GM12875 (cell line): Measurements from ENCODE around the gene CLIP3.

Experiments used
- H3K4me3 ChIP-seq: one replicate; pipeline ENCODE4 v1.5.1; 2011; ENCODE audit warnings: low read depth, low read length, control low read depth
- CTCF ChIP-seq: IDR thresholded peaks from 2 replicates; pipeline ENCODE4 v1.5.1; 2011; ENCODE audit warnings: low read depth, mild to moderate bottlenecking, control low read depth, inconsistent platforms, low read length, moderate library complexity, borderline replicate concordance; ENCODE audit not compliant: insufficient read depth

The CLIP3 gene

DNA sequence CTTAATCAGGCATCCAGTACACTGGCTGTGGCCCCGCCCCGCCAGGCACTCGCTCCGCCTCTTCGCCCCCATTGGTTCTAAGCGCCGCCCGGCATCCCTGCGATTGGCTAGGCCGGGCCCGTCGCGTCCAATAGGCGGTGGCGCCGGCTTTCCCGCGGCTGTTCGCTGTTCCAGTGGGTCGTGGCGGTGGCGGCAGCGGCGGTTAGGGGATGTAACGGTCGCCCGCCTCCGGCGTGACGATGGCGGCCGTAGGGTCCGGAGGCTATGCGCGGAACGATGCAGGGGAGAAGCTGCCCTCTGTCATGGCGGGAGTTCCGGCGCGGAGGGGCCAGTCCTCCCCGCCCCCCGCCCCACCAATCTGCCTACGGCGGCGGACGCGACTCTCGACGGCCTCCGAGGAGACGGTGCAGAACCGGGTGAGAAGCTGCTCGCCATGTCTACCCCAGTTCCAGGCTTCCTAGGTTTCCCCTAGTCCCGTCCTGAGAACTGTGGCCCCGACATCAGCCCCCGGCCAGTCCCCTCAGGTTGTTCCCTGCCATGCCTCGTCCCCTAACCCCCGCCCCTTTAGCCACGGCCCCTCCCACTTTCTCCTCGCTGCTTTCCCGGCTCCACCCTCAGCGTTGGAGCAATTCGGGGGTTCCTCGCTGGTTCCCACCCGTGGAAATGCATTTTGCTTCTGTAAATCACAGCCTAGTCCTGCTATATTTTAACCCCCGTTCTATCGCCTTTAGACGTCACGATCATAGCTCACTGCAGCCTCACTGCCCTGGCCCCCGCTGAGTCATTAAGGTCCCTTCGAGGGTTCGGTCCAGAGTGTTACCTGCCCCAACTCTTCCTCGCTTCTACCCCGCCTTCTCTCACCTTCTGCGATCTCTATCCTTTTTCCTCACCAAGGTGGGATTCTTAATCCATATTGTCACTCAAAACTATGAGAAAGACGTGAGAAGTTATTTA lies 22.3 kb upstream of the CLIP3 start, which contains the start of gene WDR62:
WDR62 (plus strand) TSS at position 165 of the 954 bp plus-strand sequence; CDS start at position 240, 75 bp downstream.
- no peak for TF ChIP-seq CTCF

DNA sequence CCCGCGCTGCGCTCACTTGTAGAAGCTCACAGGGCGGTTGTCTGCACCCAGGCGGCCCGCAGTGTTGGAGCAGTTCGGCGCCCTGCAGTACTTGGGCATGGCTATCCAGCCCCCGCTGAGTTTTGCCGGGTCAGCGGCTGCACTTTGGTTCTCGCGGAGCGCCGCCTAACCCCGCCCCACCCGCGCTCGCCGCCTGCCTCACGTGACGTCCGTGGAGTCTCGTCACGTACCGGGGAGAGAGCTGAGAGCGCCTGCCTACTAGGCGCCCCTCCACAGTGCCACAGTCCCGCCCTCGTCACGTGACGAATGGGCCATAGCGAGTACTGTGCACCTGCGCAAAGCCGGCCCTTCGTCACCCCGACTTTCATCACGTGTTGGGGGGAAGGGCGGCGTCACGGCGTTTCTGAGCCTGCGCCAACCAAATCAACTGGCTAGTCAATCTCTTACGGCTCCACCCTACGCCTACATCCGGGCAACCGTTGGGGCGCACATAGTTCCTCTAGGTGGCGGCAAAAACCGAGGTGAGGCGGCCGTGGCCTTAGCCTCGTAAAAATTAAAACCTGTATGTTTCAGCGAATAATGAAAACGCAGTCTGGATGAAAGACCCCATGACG lies 21.6 kb upstream of the CLIP3 start, which contains the start of gene THAP8:
THAP8 (minus strand) TSS at position 167 of the 614 bp plus-strand sequence; CDS start at position 99, 68 bp downstream.
- H3K4me3 ChIP-seq, result peak within 1 kb of the TSS; percentile 86
- peak; percentile 52; the same call in 1 of the 2 replicates for TF ChIP-seq CTCF

More for the DNA sequence above, 22.3 kb upstream of the CLIP3 start, which contains the start of gene WDR62:
- peak within 1 kb of the TSS; percentile 86 for H3K4me3 ChIP-seq

DNA sequence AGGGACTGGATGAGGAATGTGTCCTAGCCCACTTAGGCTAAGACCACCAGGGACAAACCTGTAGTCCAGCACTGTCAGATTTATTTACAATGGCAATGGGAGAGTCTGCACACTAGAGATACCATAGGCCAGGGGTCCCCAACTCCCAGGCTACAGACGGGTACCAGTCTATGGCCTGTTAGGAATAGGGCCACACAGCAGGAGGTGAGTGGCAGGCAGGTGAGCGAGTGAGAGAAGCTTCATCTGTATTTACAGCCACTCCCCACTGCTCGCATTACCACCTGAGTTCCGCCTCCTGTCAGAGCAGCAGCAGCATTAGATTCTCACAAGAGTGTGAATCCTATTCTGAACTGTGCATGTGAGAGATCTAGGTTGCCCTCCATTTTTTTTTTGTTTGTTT lies 19.0 kb upstream of the CLIP3 start:
- TF ChIP-seq CTCF, result no peak
- H3K4me3 ChIP-seq, result no peak overlapping the region

DNA sequence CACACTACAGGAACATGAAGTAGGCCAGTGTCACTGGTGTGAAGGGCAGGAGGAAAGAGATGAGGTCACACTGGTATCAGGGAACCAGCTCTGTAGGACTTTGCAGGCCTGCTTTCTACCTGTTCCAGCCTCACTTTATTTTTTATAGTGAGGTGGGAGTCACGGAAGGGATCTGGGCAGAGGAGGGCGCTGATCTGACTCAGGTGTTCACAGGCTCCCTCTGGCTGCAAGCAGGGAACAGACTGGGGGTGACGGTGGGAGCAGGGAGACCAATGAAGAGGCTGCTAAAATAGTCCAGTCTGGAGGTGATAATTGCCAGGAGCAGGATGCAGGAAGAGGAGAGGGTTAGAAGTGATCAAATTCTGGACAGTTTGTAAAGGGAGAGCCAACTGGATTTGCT lies 18.6 kb upstream of the CLIP3 start:
- no peak for TF ChIP-seq CTCF
- no peak overlapping the region for H3K4me3 ChIP-seq

- H3K4me3 ChIP-seq, result no peak overlapping the region
- no peak for TF ChIP-seq CTCF
These were observed 16.5 kb upstream of the CLIP3 start for GRCh38 chr19:36049080-36049698.

DNA sequence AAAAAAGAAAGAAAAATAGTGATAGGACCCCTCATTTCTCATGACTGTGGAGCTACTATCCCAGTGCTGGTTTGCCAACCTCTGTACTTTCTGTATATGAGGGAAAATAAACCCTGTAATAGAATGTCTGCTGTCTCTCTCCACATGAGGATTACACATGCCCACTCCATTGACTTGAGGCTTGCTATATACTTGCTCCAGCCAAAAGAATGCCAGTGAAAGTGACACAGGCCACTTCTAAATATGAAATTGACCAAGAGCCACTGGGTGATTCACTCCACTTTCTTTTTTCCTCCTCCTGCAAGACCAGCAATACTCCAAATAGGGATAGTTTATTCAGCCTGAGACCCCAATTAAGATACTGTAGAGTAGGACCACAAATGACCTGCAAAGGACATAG lies 15.2 kb upstream of the CLIP3 start:
- no peak for TF ChIP-seq CTCF
- no peak overlapping the region for H3K4me3 ChIP-seq
